HG03378 (cell line): Measurements from ENCODE around the gene ATP7A.
A peak's percentile ranks its signal among the peaks of the same experiment; 100 is the strongest.
"Not testable (repeated sequence)": the region's sequence is repeated elsewhere in the genome, so short reads cannot be mapped to it uniquely, and the experiment has no call there.

Experiments used
- ATAC-seq: cut with Tn5 transposase; IDR thresholded peaks from one replicate; pipeline ENCODE4 v1.9.1; 2021; ENCODE audit warnings: mild to moderate bottlenecking, moderate library complexity; ENCODE audit not compliant: unreplicated experiment

The ATP7A gene

DNA sequence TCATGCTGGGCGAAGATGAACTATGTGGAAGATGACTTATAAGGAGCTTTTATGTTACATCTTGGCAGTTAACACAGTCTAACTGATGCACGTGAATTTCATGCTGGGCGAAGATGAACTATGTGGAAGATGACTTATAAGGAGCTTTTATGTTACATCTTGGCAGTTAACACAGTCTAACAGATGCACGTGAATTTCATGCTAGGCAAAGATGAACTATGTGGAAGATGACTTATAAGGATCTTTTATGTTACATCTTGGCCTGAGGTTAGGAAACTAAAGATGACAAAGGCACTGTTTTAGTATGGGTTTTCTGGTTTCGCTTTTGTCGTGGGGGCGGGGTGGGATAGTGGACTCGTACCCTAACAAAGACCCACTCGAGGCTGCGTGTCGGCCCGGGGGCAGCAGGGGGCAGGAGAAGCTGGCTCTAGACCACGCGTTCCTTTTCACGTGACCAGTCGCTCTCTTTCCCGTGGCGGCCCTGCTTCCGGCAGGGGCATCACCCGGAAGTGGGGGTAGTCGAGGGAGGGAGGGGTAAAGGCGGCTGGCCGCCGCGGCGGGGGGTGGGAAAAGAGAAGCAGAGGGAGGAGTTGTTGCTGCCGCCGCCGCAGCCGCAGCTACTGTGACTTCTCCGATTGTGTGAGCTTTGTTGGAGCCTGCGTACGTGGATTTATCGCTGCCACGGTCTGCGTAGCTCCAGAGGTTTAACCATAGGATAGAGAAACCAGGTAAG lies at the start of gene ATP7A:
Gene ATP7A, plus strand, starts transcription at position 586 of the 733 bp plus-strand sequence. CDS start 60,949 bp downstream, outside the sequence.
- ATAC-seq = peak; percentile 80

DNA sequence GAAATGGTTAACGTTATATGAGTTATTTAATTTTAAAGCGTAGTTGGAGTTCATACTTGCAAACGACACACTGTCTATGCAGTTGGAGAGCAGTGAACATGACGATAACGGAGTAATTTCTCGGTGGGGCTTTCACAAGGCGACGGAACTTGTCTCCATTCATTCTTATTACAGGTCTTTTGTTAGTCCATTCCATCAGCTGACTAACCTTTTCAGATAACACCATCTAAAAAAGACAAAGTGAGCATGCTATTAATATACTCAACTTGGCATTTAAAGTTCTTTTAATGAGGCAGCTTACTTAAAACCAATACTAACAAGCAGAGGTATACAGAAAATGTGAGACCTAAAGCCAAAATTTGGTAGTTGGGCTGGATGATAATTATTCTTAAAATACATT lies 35.1 kb upstream of the ATP7A start:
- no peak for ATAC-seq

DNA sequence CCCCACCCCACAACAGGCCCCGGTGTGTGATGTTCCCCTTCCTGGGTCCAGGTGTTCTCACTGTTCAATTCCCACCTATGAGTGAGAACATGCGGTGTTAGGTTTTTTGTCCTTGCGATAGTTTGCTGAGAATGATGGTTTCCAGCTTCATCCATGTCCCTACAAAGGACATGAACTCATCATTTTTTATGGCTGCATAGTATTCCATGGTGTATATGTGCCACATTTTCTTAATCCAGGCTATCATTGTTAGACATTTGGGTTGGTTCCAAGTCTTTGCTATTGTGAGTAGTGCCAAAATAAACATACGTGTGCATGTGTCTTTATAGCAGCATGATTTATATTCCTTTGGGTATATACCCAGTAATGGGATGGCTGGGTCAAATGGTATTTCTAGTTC lies 29.1 kb upstream of the ATP7A start:
- not testable (repeated sequence) for ATAC-seq

DNA sequence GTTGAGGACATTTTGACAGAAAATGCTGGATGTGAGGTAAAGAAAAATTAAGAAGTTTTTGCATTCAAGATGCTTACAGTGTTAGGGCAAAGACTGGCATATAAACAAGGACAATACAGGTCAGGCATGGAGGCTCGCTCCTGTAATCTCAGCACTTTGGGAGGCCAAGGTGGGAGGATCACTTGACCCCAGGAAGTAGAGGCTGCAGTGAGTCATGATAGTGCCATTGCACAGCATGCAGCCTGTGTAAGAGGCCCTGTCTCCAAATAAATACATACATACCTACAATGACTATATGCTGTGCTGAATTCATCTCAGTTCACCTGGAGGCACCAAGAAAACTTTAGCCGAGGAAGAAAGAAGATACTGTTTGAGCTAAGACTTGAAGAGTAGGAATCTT lies 17.6 kb upstream of the ATP7A start:
- ATAC-seq = no peak

DNA sequence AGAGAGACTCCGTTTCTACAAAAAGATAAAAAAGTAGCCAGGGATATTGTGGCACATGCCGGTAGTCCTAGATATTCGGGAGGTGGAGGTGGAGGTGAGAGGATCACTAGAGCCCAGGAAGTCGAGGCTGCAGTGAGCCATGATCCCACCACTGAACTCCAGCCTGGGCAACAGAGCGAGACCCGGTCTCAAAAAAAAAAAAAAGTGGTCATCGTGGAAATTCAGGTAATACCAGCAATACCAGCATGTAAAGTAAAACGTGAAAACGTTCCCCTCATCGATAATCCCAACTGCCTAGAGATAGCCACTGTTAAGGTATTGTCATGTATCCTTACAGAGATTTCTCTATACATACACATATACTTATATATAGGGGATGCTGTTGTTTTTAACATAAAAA lies 16.8 kb upstream of the ATP7A start:
- no peak for ATAC-seq

DNA sequence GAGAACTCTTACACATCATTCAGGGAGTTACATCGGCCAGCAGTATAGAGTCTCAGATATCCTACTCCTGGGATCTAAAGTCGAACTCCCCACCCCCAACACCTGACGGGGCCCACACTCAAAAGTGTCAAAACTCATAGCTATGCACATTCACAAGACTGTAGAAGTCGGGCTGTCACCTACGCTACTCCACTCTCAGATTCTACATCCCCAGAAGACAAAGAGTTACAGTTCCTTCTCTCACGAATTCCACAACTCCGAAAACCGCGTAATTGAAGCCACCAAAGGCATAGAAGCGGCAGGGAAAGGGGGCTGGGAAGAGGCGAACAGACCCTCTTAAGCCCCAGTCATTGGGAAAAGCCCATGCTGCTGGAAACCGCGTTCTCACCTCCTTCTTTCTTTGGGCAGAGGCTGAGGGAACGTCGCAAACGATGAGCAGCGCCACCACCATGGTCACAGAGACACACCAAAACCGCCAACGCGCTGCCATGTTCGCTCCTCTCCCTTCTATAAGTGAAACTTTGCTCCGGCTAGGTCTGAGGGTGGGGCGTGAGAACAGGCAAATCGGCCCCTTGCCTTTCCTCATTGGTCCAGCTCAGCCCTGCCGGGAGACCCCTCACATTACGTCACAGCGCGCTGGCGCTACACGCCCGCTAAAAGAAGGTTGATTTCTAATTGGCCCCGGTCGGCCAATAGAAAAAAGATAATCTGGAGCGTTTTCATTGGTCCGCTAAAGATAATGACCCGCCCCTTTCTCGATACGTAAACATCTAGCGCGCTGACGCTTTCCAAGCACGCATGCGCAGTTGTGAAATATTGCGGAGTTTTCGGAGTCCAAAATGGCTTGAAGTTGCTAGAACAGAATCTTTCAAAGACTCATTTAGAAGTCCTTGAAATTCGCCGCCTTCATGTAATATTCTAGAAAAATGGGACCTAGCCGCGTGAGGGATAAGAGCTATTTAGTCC lies 15.3 kb upstream of the ATP7A start, which contains the start of gene MAGT1:
Gene MAGT1, minus strand, starts transcription at position 515 of the 966 bp plus-strand sequence. Its CDS starts 25 bp downstream, at position 490.
- ATAC-seq = peak; percentile 85

DNA sequence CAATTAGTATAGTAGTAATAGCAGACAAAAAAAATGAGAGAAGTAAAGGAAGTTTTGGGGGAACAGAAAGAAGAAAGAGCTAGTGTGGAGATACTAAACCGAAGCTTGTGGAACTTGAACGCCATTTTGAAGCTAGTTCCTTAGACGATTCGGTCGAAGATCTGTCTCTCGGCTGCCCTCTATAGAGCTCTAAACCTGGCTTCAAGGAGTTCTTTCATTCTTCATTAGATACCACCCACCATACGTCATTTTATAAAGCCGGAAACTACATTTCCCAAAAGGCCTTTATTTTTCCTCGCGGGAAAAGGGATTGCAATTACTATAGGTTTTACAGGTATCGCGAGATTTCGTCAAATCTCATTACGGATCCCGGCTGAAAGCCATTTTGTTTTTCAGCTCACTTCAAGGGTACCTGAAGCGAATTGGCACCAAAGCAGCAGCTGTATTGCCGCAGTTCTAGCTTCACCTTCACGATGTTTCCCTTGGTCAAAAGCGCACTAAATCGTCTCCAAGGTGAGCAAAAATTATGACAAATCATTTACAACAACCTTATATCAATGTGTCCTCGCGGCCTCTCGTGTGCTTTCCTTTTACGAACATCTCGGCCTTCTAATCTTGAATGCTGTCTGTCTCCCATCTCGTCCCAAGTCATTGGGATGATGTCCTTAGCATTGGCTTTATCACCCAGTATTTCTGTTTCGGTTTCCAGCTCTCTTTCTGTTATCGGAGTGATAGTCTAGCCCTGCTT lies 11.2 kb upstream of the ATP7A start, which contains the start of gene COX7B:
Gene COX7B, plus strand, starts transcription at position 388 of the 748 bp plus-strand sequence. Its CDS starts 86 bp downstream, at position 474.
- peak; percentile 73 for ATAC-seq

DNA sequence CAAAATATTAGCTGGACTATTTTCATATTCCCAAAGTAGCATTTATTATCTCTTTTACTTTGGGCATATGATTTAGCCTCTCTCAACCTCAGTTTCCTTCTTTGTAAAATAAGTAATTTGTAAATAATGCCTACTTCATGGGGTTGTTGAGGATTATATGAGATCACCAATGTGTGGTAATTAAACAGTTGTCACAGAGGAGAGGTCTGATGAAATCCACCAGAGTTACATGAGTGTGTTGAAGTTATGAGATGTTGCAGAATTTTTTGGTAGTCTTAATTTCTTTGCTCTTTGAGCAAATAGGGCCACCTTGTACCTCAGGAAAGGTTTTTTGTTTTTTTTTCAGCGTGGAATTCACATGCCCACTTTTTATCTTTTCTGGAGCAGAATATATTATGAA lies 9.8 kb upstream of the ATP7A start:
- ATAC-seq = no peak

DNA sequence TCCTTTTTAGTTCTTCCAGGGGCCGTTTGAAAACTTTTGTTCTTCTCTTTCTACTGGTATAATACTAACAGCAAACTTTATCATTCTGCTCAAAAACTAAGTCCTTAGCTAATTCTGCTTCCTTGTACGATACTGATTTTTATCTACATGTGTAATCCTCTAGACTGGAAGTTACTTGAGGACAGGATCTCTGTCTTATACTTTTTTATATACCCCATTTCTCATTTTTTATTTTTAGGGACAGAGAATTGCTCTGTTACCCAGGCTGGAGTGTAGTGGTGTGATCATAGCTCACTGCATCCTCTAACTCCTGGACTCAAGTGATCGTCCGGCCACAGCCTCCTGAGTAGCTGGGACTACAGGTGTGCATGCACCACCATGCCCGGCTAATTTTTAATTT lies 9.0 kb upstream of the ATP7A start:
- no peak for ATAC-seq

DNA sequence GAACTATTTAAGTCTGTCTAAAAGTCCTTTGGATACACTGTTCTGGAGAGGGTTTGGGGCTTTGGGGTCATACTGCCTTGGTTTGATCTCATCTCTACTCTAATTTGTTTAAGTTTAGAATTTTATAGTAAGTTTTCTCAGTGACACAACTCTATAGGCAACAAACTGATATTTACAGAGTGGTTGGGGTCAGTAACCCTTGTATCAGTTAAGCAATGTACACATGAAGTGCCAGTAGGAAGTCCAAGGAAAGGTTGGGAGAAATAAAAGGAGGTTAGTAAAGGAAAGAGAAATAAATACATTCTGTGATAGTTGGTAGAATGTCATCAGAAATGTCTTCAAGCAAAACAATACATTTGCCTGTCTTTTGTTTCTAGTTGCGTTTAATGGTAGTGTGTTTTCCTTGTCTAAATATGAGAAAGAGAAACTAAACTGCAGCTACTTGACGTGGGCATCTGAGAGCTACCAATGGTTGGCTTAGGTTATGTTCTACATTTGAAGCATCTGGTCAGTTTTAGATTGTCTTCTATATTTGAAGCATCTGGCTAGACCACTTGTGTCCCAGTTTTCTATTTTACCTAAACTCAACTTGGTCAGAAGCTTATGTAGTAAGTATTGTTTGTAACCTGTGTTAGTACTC lies 6.9 kb downstream of the ATP7A start:
- ATAC-seq = peak; percentile 60

DNA sequence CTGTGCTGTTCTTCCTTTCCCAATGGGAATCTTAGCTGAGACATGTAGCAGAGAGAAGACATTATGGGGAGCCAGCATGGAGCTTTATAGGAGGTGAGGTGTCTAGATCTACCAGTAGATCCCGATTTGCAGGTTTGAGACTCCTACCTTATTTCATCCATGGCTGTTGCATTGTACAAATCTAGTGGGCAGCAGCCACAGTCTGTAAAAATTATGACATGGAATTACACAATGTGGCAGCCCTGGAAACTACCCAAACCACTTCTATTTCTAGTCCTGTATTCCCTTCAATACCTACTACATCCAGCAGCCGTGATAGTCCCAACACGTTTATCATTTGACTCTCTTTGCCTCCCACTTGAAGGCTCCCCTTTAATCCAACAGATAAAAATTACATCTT lies 8.1 kb downstream of the ATP7A start:
- ATAC-seq = no peak

DNA sequence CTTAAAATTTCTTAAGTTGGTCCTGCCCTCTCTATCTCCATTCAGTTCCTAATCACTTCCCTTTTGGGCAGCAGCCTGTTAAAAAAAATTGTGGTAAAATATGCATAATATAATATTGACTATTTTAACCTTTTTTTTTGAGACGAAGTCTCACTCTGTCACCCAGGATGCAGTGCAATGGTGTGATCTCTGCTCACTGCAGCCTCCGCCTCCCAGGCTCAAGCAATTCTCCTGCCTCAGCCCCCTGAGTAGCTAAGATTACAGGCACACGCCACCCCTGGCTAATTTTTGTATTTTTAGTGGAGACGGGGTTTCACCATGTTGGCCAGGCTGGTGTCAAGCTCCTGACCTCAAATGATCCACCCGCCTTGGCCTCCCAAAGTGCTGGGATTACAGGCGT lies 8.9 kb downstream of the ATP7A start:
- not testable (repeated sequence) for ATAC-seq

DNA sequence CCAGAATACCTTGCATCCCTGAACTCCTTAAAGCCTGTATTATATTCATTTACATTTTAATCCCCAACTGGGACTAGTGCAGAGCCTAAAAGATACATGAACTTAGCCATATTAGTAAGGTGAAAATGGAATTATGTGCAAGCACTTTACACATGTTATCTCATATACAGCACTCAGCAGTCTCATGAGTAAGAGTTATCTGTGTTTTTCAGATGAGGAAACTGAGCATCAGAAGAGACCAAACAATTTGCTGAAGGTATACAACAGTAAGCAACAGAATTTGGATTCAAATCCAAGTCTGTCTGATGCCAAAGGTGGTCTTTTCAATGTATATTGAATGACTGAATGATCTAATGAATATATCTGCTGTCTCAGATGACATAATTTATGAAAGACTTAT lies 12.3 kb downstream of the ATP7A start:
- ATAC-seq = no peak

DNA sequence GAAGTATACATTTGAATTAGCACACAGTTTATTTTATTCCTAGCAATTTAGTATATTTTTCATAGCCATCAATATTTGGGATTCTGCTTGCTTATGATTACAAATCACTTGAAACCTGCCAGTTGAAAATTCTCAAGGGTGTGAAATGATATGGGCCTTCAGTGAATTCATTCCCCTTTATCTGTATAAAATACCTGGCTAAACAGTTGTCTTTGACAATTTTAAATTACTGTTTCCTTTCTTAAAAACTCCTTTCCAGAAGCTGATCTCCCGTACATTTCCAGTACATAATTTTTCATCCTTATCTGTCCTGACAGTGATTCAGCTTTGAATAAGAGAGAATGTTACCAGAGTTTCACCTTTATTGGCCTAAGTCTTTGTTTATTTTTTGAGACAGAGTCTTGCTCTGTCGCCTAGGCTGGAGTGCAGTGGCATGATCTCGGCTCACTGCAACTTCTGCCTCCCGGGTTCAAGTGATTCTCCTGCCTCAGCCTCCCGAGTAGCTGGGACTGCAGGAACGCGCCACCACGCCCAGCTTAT lies 13.9 kb downstream of the ATP7A start:
- no peak for ATAC-seq

DNA sequence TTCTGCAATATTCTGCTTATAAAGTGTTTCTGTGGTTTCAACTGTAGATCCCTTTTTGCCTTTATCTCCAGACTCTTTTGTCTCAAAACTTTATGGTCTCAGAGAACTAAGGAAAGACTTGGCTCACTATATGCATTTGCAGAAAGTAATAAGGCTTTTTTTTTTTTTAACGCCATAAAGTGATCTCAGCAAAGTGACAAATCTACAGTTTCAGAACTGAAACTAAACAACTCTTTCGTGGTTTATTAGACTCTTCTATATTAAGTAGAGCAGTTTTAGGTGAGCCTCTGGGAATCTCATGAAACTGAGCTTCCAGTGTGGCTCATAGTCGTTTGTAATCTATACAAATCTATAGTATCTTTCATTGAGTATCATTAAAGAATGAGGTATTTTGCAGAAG lies 15.3 kb downstream of the ATP7A start:
- ATAC-seq = peak; percentile 51

DNA sequence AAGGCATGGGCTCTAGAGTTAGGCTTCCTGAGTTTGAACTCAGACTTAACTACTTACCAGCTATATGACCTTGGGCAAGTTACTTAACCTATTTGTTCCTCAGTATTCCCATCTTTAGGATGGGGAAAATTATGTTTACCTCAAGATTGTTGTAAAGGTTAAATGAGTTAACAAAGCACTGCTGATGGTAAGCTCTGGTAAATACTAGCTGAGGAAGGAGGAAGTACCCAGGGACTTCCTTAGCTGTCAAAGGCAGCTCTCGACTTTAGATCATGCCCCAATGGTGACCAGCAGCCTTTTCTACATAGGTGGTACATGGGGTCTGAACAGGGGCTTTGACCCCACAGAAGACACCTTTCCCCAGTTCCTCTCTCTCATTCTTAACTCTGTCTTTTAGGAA lies 20.1 kb downstream of the ATP7A start:
- no peak for ATAC-seq

DNA sequence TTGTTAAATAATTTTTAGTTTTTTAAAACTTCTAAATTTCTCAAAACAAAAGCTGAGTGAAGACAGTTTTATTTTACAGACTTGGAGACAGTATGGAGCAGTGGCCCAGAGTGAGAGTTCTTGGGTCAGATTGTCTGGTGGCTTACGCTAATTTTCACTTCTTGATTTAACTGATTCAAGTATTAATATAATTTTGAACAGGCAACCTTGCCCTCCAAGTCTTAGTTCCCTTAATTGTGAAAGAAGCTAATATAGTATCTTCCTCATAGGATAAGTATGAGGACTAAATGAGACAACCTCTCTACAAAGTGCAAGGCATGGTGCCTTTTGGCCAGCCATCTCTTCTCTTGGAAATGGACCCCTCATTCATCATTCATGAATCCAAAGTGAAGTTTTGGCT lies 25.4 kb downstream of the ATP7A start:
- no peak for ATAC-seq

DNA sequence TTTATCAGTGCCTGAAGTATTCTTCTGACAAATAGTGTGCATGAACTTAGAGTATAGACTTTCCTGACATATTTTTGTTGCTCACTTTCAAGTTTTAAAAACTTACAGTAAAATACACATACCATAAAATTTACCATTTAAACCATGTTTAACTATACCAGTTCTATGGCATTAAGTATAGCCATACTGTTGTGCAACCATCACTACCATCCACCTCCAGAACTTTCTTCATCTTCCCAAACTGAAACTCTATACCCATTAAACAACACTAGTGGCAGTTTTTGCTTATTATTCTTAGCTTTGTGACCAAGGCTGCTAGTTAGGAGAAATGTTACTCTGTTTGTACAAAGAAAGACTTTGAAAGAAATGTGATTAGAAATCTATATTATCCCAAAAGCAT lies 25.8 kb downstream of the ATP7A start:
- ATAC-seq = no peak

DNA sequence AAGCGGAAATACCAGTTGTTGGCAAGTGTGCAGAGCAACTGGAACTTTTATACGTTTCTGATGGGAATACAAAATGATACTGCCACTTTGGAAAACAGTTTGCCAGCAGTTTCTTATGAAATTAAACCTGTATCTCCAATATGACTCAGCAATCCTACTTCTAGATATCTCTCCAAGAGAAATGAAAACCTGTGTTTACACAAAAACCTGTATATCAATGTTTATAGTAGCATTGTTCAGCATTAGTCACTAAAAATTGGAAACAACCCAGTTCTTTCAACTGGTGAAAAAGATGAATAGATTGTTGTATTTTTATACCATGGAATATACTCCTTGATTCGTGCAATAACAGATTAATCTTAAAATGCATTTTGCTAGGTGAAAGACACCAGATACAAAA lies 26.8 kb downstream of the ATP7A start:
- no peak for ATAC-seq

DNA sequence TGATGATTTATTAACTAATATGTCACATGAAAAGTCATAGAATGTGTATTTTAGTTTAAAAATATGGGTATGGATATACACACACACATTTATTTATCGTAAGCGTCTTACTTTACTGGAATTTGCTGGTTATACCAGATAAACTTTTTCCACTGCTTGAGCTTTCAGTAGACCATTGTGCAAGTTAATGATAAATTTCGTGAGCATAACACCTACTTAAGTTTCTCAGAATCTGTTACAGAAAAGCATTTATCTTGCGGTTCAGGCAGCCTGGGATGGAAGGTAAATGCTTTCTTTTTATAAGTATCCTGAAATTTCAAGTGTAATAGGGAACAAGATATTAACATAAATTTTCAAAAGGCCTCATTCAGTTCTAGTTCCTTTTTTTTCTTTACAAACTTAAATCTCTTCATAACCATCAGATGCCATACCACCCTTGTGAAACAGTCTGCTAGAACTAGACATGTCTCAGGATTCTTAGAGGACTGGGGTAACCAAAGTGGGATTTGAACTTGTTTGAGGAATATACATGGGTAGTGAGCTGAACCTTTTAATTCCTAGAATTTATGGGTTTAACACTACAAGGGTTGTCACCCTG lies 27.7 kb downstream of the ATP7A start:
- ATAC-seq = no peak
